Measurements from ENCODE around the gene AMH.
A peak's percentile ranks its signal among the peaks of the same experiment; 100 is the strongest.

The AMH gene

GRCh38 chr19:2287585-2288337 lies 38.6 kb downstream of the AMH start:
- DNase-seq (ENCODE audit: low spot score) = no peak

- DNase-seq (ENCODE audit: low spot score) = no peak
These were observed 39.3 kb downstream of the AMH start for GRCh38 chr19:2288338-2288817.

- DNase-seq (ENCODE audit: low spot score) = no peak
These were observed 39.9 kb downstream of the AMH start for GRCh38 chr19:2288818-2289713.

- no peak for DNase-seq (ENCODE audit: low spot score)
These were observed 40.8 kb downstream of the AMH start for GRCh38 chr19:2289714-2290435.

- no peak for DNase-seq (ENCODE audit: low spot score)
These were observed 41.5 kb downstream of the AMH start for GRCh38 chr19:2290441-2291184.

- no peak for DNase-seq (ENCODE audit: low spot score)
These were observed 42.1 kb downstream of the AMH start for GRCh38 chr19:2291185-2291751.

GRCh38 chr19:2294687-2295335 lies 45.7 kb downstream of the AMH start:
- DNase-seq (ENCODE audit: low spot score) = peak; percentile 74

GRCh38 chr19:2296141-2296540 lies 47.0 kb downstream of the AMH start:
- DNase-seq (ENCODE audit: low spot score) = no peak

- DNase-seq (ENCODE audit: low spot score) = no peak
These were observed 51.4 kb downstream of the AMH start for GRCh38 chr19:2300533-2300932.
